ENCODE data around the gene TOR1B. TPM values are rescaled to one million over a fixed set of nuclear protein-coding genes. Genes with fewer than 3 reads are reported as not detected.

The TOR1B gene
- total RNA-seq, 8 experiments from 2014 or later = 10.7 to 31.4 (median 14.6) TPM

- 0 to 8% (median 0%) methylated on average over 1 to 10 of the region's 14 CpGs; no CpG with 5 or more reads in 4 of the 10 experiments for WGBS, 10 experiments
- in situ Hi-C loops (cut with MboI; ENCODE audit: low pct_unique_long_range_greater_than_20kb in 2 of 9, low sequenced_read_pairs in 9 of 9, unreplicated experiment in 9 of 9) = no loop called here
- H3K4me3 ChIP-seq = peak overlapping the region; percentile 59 to 96 (median 80)
- peaks cover 6 to 7% of the 10 kb centered on the region in 2 donors for H3K4me1 ChIP-seq (replicated peaks in 1 of 2)
- H3K27ac ChIP-seq = no peak overlapping the region
- peak in 1 of 8 experiments; percentile 2 for ATAC-seq (replicated peaks in 6 of 8)
Measured at GRCh38 chr9:129803676-129804060, 684 bp downstream of the TOR1B start.

GRCh38 chr9:129806061-129806460 is 3.1 kb downstream of the TOR1B start:
- WGBS, 10 experiments = 81 to 100% (median 92%) methylated on average over 2 to 4 of the region's 4 CpGs; no CpG with 5 or more reads in 1 of the 10 experiments

GRCh38 chr9:129809346-129809745 is 6.4 kb downstream of the TOR1B start:
- ATAC-seq (replicated peaks in 6 of 8) = no peak
- Histone ChIP-seq H3K4me3 (no peak overlapping the region), H3K27ac (no peak overlapping the region), H3K4me1 (replicated peaks in 1 of 2) (peaks cover under 1 to 1% of the 10 kb centered on the region in 2 donors)
- in situ Hi-C loops (cut with MboI; ENCODE audit: low pct_unique_long_range_greater_than_20kb in 2 of 9, low sequenced_read_pairs in 9 of 9, unreplicated experiment in 9 of 9) = no loop called here
- 60 to 100% (median 95%) methylated on average over 1 to 6 of the region's 11 CpGs; no CpG with 5 or more reads in 1 of the 10 experiments for WGBS, 10 experiments

More at GRCh38 chr9:129806061-129806460, 3.1 kb downstream of the TOR1B start:
- Histone ChIP-seq H3K4me3 (no peak overlapping the region), H3K4me1 (replicated peaks in 1 of 2) (peaks cover 6 to 7% of the 10 kb centered on the region in 2 donors), H3K27ac (no peak overlapping the region)
- in situ Hi-C loops (cut with MboI; ENCODE audit: low pct_unique_long_range_greater_than_20kb in 2 of 9, low sequenced_read_pairs in 9 of 9, unreplicated experiment in 9 of 9) = no loop called here
- ATAC-seq (replicated peaks in 6 of 8) = no peak

GRCh38 chr9:129810116-129810515 is 7.1 kb downstream of the TOR1B start:
- Histone ChIP-seq H3K4me1 (replicated peaks in 1 of 2) (no peaks in the 10 kb centered on the region), H3K27ac (no peak overlapping the region), H3K4me3 (no peak overlapping the region)
- 69 to 100% (median 88%) methylated on average over 1 to 8 of the region's 11 CpGs; no CpG with 5 or more reads in 5 of the 10 experiments for WGBS, 10 experiments
- ATAC-seq (replicated peaks in 6 of 8) = peak in 2 of 8 experiments; percentile 8 to 26
- in situ Hi-C loops (cut with MboI; ENCODE audit: low pct_unique_long_range_greater_than_20kb in 2 of 9, low sequenced_read_pairs in 9 of 9, unreplicated experiment in 9 of 9) = no loop called here

GRCh38 chr9:129810788-129811187 is 7.8 kb downstream of the TOR1B start:
- Histone ChIP-seq H3K4me3 (no peak overlapping the region), H3K27ac (no peak overlapping the region), H3K4me1 (replicated peaks in 1 of 2) (no peaks in the 10 kb centered on the region)
- in situ Hi-C loops (cut with MboI; ENCODE audit: low pct_unique_long_range_greater_than_20kb in 2 of 9, low sequenced_read_pairs in 9 of 9, unreplicated experiment in 9 of 9) = no loop called here
- ATAC-seq (replicated peaks in 6 of 8) = no peak
- WGBS, 10 experiments = 66 to 100% (median 88%) methylated on average over 2 to 6 of the region's 6 CpGs; no CpG with 5 or more reads in 3 of the 10 experiments

GRCh38 chr9:129811967-129812363 is 9.0 kb downstream of the TOR1B start:
- WGBS, 10 experiments = 75 to 100% (median 100%) methylated on average over 1 to 4 of the region's 6 CpGs; no CpG with 5 or more reads in 6 of the 10 experiments
- Histone ChIP-seq H3K27ac (no peak overlapping the region), H3K4me3 (no peak overlapping the region), H3K4me1 (replicated peaks in 1 of 2) (no peaks in the 10 kb centered on the region)
- ATAC-seq (replicated peaks in 6 of 8) = peak in 1 of 8 experiments; percentile 20
- in situ Hi-C loops (cut with MboI; ENCODE audit: low pct_unique_long_range_greater_than_20kb in 2 of 9, low sequenced_read_pairs in 9 of 9, unreplicated experiment in 9 of 9) = no loop called here

GRCh38 chr9:129812385-129812784 is 9.4 kb downstream of the TOR1B start:
- in situ Hi-C loops (cut with MboI; ENCODE audit: low pct_unique_long_range_greater_than_20kb in 2 of 9, low sequenced_read_pairs in 9 of 9, unreplicated experiment in 9 of 9) = no loop called here
- Histone ChIP-seq H3K27ac (no peak overlapping the region), H3K4me1 (replicated peaks in 1 of 2) (no peaks in the 10 kb centered on the region), H3K4me3 (no peak overlapping the region)
- ATAC-seq (replicated peaks in 6 of 8) = peak in 1 of 8 experiments; percentile 13
- WGBS, 10 experiments = 0 to 95% (median 80%) methylated on average over 1 to 3 of the region's 9 CpGs; no CpG with 5 or more reads in 6 of the 10 experiments

GRCh38 chr9:129813661-129814060 is 10.7 kb downstream of the TOR1B start:
- WGBS, 10 experiments = 75 to 100% (median 90%) methylated on average over 1 to 6 of the region's 9 CpGs; no CpG with 5 or more reads in 5 of the 10 experiments
- no peak for ATAC-seq (replicated peaks in 6 of 8)
- H3K27ac ChIP-seq = no peak overlapping the region
- in situ Hi-C loops (cut with MboI; ENCODE audit: low pct_unique_long_range_greater_than_20kb in 2 of 9, low sequenced_read_pairs in 9 of 9, unreplicated experiment in 9 of 9) = no loop called here
- no peaks in the 10 kb centered on the region for H3K4me1 ChIP-seq (replicated peaks in 1 of 2)
- H3K4me3 ChIP-seq = no peak overlapping the region

GRCh38 chr9:129814432-129815223 is 11.6 kb downstream of the TOR1B start:
- in situ Hi-C loops (cut with MboI; ENCODE audit: low pct_unique_long_range_greater_than_20kb in 2 of 9, low sequenced_read_pairs in 9 of 9, unreplicated experiment in 9 of 9) = no loop called here
- peak in 3 of 8 experiments; percentile 7 to 18 (median 13) for ATAC-seq (replicated peaks in 6 of 8)
- H3K4me1 ChIP-seq (replicated peaks in 1 of 2) = no peaks in the 10 kb centered on the region
- H3K27ac ChIP-seq = no peak overlapping the region
- no peak overlapping the region for H3K4me3 ChIP-seq
- WGBS, 10 experiments = 81 to 100% (median 96%) methylated on average over 1 to 5 of the region's 17 CpGs; no CpG with 5 or more reads in 2 of the 10 experiments

- peak in 5 of 8 experiments; percentile 6 to 20 (median 13) for ATAC-seq (replicated peaks in 6 of 8)
- WGBS, 10 experiments = 80 to 100% (median 100%) methylated on average over 1 to 2 of the region's 11 CpGs; no CpG with 5 or more reads in 5 of the 10 experiments
- H3K27ac ChIP-seq = no peak overlapping the region
- no peaks in the 10 kb centered on the region for H3K4me1 ChIP-seq (replicated peaks in 1 of 2)
- in situ Hi-C loops (cut with MboI; ENCODE audit: low pct_unique_long_range_greater_than_20kb in 2 of 9, low sequenced_read_pairs in 9 of 9, unreplicated experiment in 9 of 9) = no loop called here
- no peak overlapping the region for H3K4me3 ChIP-seq
Measured at GRCh38 chr9:129815278-129815677, 12.3 kb downstream of the TOR1B start.

GRCh38 chr9:129816501-129817435 is 13.8 kb downstream of the TOR1B start:
- in situ Hi-C loops (cut with MboI; ENCODE audit: low pct_unique_long_range_greater_than_20kb in 2 of 9, low sequenced_read_pairs in 9 of 9, unreplicated experiment in 9 of 9) = no loop called here
- 85 to 100% (median 97%) methylated on average over 1 to 6 of the region's 14 CpGs; no CpG with 5 or more reads in 1 of the 10 experiments for WGBS, 10 experiments
- ATAC-seq (replicated peaks in 6 of 8) = no peak
- H3K4me1 ChIP-seq (replicated peaks in 1 of 2) = no peaks in the 10 kb centered on the region
- no peak overlapping the region for H3K4me3 ChIP-seq
- no peak overlapping the region for H3K27ac ChIP-seq

- Histone ChIP-seq H3K27ac (peak overlapping the region in 1 of 2 donors; percentile 47), H3K4me1 (replicated peaks in 1 of 2) (peaks cover 6% of the 10 kb centered on the region in 2 donors), H3K4me3 (peak overlapping the region; percentile 60 to 99 (median 85))
- peak; percentile 18 to 38 (median 26) for ATAC-seq (replicated peaks in 6 of 8)
- WGBS, 10 experiments = 15 to 70% (median 40%) methylated on average over 1 to 8 of the region's 26 CpGs; no CpG with 5 or more reads in 4 of the 10 experiments
- in situ Hi-C loops (cut with MboI; ENCODE audit: low pct_unique_long_range_greater_than_20kb in 2 of 9, low sequenced_read_pairs in 9 of 9, unreplicated experiment in 9 of 9) = no loop called here
Measured at GRCh38 chr9:129822898-129823541, 20.0 kb downstream of the TOR1B start.

Data from motor neuron (in vitro differentiated cells).